AG04449 (cell line): ENCODE measurements around the gene NNMT.
A peak's percentile ranks its signal among the peaks of the same experiment; 100 is the strongest.

Experiments
- CTCF ChIA-PET: fragments of 350-600 bp; formaldehyde crosslinking; extraction: SDS; loops from one replicate; lab custom pipeline; 2021; ENCODE audit warnings: antibody characterized with exemption; lab: Yijun Ruan, JAX
- POLR2A ChIA-PET: fragments of 400-600, 350-600 bp; formaldehyde crosslinking; extraction: SDS; loops from one replicate; lab custom pipeline; 2020; ENCODE audit warnings: antibody characterized with exemption, inconsistent platforms; lab: Yijun Ruan, JAX
- DNase-seq: peaks from one replicate; pipeline ENCODE4 v3.0.0-alpha.2; 2010; ENCODE audit warnings: low read depth, low spot score
- H3K4me3 ChIP-seq: 2 replicates; pipeline ENCODE4 v1.5.1; 2011; ENCODE audit warnings: low read depth, mild to moderate bottlenecking, control low read depth, low read length
- CTCF ChIP-seq: IDR thresholded peaks from one replicate; pipeline ENCODE4 v1.5.1; 2011; ENCODE audit warnings: mild to moderate bottlenecking, moderate library complexity, low read length, control low read depth, inconsistent platforms; ENCODE audit not compliant: insufficient read depth; ENCODE audit errors: missing control alignments

NNMT gene

GRCh38 chr11:114287154-114287553 lies 9.0 kb upstream of the NNMT start:
- no peak overlapping the region for H3K4me3 ChIP-seq
- TF ChIP-seq CTCF: no peak
- no peak for DNase-seq
- POLR2A ChIA-PET: no interaction called here
- CTCF ChIA-PET: no interaction called here

GRCh38 chr11:114288136-114288535 lies 8.1 kb upstream of the NNMT start:
- ChIA-PET POLR2A (no interaction called here), CTCF (interaction anchor here (1.1 to 3.9 kb wide), 4 partner anchors 8 to 26 kb away, joined by 3 to 27 read pairs (median 4); no protein-coding TSS in a partner anchor)
- no peak for TF ChIP-seq CTCF
- H3K4me3 ChIP-seq: no peak overlapping the region
- DNase-seq: no peak

GRCh38 chr11:114289779-114290178 lies 6.4 kb upstream of the NNMT start:
- ChIA-PET CTCF (interaction anchor here (0.9 to 3.9 kb wide), 3 partner anchors 9 to 51 kb away, joined by 3 to 27 read pairs (median 4); no protein-coding TSS in a partner anchor), POLR2A (no interaction called here)
- H3K4me3 ChIP-seq: no peak overlapping the region
- DNase-seq: no peak
- no peak for TF ChIP-seq CTCF

- POLR2A ChIA-PET: no interaction called here
- no peak overlapping the region for H3K4me3 ChIP-seq
- no peak for TF ChIP-seq CTCF
- CTCF ChIA-PET: interaction anchor here (3.9 kb wide), 1 partner anchor 10 kb away, joined by 27 read pairs; no protein-coding TSS in a partner anchor
- DNase-seq: no peak
Measured at GRCh38 chr11:114290503-114291235, 5.5 kb upstream of the NNMT start.

GRCh38 chr11:114291381-114291780 lies 4.8 kb upstream of the NNMT start:
- no peak overlapping the region for H3K4me3 ChIP-seq
- CTCF ChIA-PET: interaction anchor here (1.2 to 3.9 kb wide), 3 partner anchors 9 to 56 kb away, joined by 4 to 27 read pairs (median 4); no protein-coding TSS in a partner anchor
- DNase-seq: no peak
- TF ChIP-seq CTCF: no peak
- POLR2A ChIA-PET: no interaction called here

GRCh38 chr11:114291842-114292680 lies 4.1 kb upstream of the NNMT start:
- no peak for TF ChIP-seq CTCF
- no peak overlapping the region for H3K4me3 ChIP-seq
- peak; percentile 76 for DNase-seq
- POLR2A ChIA-PET: no interaction called here
- CTCF ChIA-PET: interaction anchor here (1.2 to 2.5 kb wide), 4 partner anchors 9 to 56 kb away, joined by 4 to 11 read pairs (median 4); no protein-coding TSS in a partner anchor
